ENCODE results near the gene SLC16A11. TPM values are rescaled to one million over a fixed set of nuclear protein-coding genes. Genes with fewer than 3 reads are reported as not detected.
A peak's percentile ranks its signal among the peaks of the same experiment; 100 is the strongest.

Gene SLC16A11
- total and polyA plus RNA-seq, 9 of the 15 experiments (the other 6 are each of a cell fraction or from before 2014, with no cell fraction given): not detected

GRCh38 chr17:7014995-7015958, 28.6 kb downstream of the SLC16A11 start (continued):
- TF ChIP-seq, protein P1, sequence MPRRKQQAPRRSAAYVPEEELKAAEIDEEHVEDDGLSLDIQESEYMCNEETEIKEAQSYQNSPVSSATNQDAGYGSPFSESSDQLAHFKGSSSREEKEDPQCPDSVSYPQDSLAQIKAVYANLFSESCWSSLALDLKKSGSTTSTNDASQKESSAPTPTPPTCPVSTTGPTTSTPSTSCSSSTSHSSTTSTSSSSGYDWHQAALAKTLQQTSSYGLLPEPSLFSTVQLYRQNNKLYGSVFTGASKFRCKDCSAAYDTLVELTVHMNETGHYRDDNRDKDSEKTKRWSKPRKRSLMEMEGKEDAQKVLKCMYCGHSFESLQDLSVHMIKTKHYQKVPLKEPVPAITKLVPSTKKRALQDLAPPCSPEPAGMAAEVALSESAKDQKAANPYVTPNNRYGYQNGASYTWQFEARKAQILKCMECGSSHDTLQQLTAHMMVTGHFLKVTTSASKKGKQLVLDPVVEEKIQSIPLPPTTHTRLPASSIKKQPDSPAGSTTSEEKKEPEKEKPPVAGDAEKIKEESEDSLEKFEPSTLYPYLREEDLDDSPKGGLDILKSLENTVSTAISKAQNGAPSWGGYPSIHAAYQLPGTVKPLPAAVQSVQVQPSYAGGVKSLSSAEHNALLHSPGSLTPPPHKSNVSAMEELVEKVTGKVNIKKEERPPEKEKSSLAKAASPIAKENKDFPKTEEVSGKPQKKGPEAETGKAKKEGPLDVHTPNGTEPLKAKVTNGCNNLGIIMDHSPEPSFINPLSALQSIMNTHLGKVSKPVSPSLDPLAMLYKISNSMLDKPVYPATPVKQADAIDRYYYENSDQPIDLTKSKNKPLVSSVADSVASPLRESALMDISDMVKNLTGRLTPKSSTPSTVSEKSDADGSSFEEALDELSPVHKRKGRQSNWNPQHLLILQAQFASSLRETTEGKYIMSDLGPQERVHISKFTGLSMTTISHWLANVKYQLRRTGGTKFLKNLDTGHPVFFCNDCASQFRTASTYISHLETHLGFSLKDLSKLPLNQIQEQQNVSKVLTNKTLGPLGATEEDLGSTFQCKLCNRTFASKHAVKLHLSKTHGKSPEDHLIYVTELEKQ (CRISPR knock-in tag; IDR thresholded peaks at IDR 0.05): no peak
- TF ChIP-seq SMARCC2 (IDR thresholded peaks at IDR 0.05; ENCODE audit: low read depth): no peak
- TF ChIP-seq NCOA6 (IDR thresholded peaks at IDR 0.05): no peak
- no peak for TF ChIP-seq PCBP2 (IDR thresholded peaks at IDR 0.05; ENCODE audit: low read depth, low read length, poor library complexity, severe bottlenecking)
- TF ChIP-seq FOXJ3 (CRISPR knock-in tag; IDR thresholded peaks at IDR 0.05): no peak
- TF ChIP-seq, protein P2, sequence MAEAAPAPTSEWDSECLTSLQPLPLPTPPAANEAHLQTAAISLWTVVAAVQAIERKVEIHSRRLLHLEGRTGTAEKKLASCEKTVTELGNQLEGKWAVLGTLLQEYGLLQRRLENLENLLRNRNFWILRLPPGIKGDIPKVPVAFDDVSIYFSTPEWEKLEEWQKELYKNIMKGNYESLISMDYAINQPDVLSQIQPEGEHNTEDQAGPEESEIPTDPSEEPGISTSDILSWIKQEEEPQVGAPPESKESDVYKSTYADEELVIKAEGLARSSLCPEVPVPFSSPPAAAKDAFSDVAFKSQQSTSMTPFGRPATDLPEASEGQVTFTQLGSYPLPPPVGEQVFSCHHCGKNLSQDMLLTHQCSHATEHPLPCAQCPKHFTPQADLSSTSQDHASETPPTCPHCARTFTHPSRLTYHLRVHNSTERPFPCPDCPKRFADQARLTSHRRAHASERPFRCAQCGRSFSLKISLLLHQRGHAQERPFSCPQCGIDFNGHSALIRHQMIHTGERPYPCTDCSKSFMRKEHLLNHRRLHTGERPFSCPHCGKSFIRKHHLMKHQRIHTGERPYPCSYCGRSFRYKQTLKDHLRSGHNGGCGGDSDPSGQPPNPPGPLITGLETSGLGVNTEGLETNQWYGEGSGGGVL (CRISPR knock-in tag; IDR thresholded peaks at IDR 0.05): no peak
- TF ChIP-seq ZNF77 (CRISPR knock-in tag; IDR thresholded peaks at IDR 0.05): no peak
- no peak for TF ChIP-seq TAF7 (tag; IDR thresholded peaks at IDR 0.05)
- no peak for TF ChIP-seq GATAD2A (IDR thresholded peaks at IDR 0.05)
- TF ChIP-seq, protein P3, sequence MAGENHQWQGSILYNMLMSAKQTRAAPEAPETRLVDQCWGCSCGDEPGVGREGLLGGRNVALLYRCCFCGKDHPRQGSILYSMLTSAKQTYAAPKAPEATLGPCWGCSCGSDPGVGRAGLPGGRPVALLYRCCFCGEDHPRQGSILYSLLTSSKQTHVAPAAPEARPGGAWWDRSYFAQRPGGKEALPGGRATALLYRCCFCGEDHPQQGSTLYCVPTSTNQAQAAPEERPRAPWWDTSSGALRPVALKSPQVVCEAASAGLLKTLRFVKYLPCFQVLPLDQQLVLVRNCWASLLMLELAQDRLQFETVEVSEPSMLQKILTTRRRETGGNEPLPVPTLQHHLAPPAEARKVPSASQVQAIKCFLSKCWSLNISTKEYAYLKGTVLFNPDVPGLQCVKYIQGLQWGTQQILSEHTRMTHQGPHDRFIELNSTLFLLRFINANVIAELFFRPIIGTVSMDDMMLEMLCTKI (IDR thresholded peaks at IDR 0.05; ENCODE audit: partially characterized antibody): no peak
- TF ChIP-seq TGIF2 (CRISPR knock-in tag; IDR thresholded peaks at IDR 0.05): no peak
- no peak for TF ChIP-seq THAP7 (CRISPR knock-in tag; IDR thresholded peaks at IDR 0.05)
- TF ChIP-seq SMARCE1 (IDR thresholded peaks at IDR 0.05): 0 out of 2 replicates have a peak, but pooled peaks have one; percentile 26
- no peak for TF ChIP-seq PYGO2 (tag; IDR thresholded peaks at IDR 0.05)
- TF ChIP-seq MECOM (CRISPR knock-in tag; IDR thresholded peaks at IDR 0.05): no peak
- no peak for TF ChIP-seq MEF2A (IDR thresholded peaks at IDR 0.05; ENCODE audit: control insufficient read depth, low read depth, low read length)
- no peak for TF ChIP-seq ADNP (tag; IDR thresholded peaks at IDR 0.05)
- TF ChIP-seq ZNF408 (CRISPR knock-in tag; IDR thresholded peaks at IDR 0.05; ENCODE audit: low read depth): no peak
- TF ChIP-seq, protein P4, sequence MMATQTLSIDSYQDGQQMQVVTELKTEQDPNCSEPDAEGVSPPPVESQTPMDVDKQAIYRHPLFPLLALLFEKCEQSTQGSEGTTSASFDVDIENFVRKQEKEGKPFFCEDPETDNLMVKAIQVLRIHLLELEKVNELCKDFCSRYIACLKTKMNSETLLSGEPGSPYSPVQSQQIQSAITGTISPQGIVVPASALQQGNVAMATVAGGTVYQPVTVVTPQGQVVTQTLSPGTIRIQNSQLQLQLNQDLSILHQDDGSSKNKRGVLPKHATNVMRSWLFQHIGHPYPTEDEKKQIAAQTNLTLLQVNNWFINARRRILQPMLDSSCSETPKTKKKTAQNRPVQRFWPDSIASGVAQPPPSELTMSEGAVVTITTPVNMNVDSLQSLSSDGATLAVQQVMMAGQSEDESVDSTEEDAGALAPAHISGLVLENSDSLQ (IDR thresholded peaks at IDR 0.05): no peak
- TF ChIP-seq MCM3 (IDR thresholded peaks at IDR 0.05): no peak
- no peak; the same call in 1 of the 2 replicates for TF ChIP-seq TRIM28 (IDR thresholded peaks at IDR 0.05)
